Breast epithelium (tissue), 4 donors: Measurements from ENCODE around the gene NDUFC1. TPM values are rescaled to one million over a fixed set of nuclear protein-coding genes. Genes with fewer than 3 reads are reported as not detected.
A peak's percentile ranks its signal among the peaks of the same experiment; 100 is the strongest.
"Not testable (repeated sequence)": the region's sequence is repeated elsewhere in the genome, so short reads cannot be mapped to it uniquely, and the experiment has no call there.

Experiments used
- DNase-seq, 2 donors: peaks; one replicate each; pipeline ENCODE4 v3.0.0-alpha.2; 2019; ENCODE audit warnings: low spot score in 2 of 2
- H3K27ac ChIP-seq, 2 donors: fragments of 200-600 bp; sonication (generic) in 1 of 2; one replicate each; pipeline ENCODE4 v1.5.1; 2016 to 2019; ENCODE audit warnings: mild to moderate bottlenecking in 1 of 2
- H3K27me3 ChIP-seq, 2 donors: fragments of 200-600 bp; sonication (generic) in 1 of 2; one replicate each; pipeline versions ENCODE4 v1.5.1 to v1.6.0; 2017 to 2019; ENCODE audit warnings: control low read depth in 1 of 2, mild to moderate bottlenecking in 1 of 2
- H3K36me3 ChIP-seq: fragments of 200-600 bp; one replicate; pipeline ENCODE4 v1.5.1; 2019
- H3K4me1 ChIP-seq, 2 donors: fragments of 200-600 bp; sonication (generic); one replicate each; pipeline ENCODE4 v1.5.1; 2016 to 2019; ENCODE audit warnings: control low read depth in 1 of 2
- H3K4me3 ChIP-seq, 3 donors: fragments of 200-600 bp; sonication (generic); 1 replicate in 2 of 3; 2 replicates in 1 of 3; pipeline ENCODE4 v1.5.1; 2016 to 2019; ENCODE audit warnings: mild to moderate bottlenecking in 3 of 3, moderate library complexity in 2 of 3
- H3K9me3 ChIP-seq, 2 donors: fragments of 200-600 bp; sonication (generic) in 1 of 2; one replicate each; pipeline ENCODE4 v1.5.1; 2016 to 2019; ENCODE audit warnings: control low read depth in 1 of 2
- POLR2A ChIP-seq: fragments of 450-650 bp; IDR thresholded peaks from one replicate; pipeline ENCODE4 v1.6.1; 2016; ENCODE audit warnings: antibody characterized with exemption, mild to moderate bottlenecking, moderate library complexity
- POLR2AphosphoS5 ChIP-seq, 3 donors: sonication (generic); formaldehyde crosslinking; IDR thresholded peaks; one replicate each; pipeline ENCODE4 v1.6.1; 2017; ENCODE audit warnings: antibody characterized with exemption in 3 of 3
- intact Hi-C: fragments of 100-400 bp; cut with DNase I; formaldehyde crosslinking; loops from one replicate; pipeline ENCODE4 v1.15.1; 2023; ENCODE audit warnings: low total_unique reads
- total RNA-seq, 3 donors: library from RNA; depleted of rRNA; stranded (reverse); fragments of >200 nt; gene quantifications; one replicate each; pipeline ENCODE4 v1.1.0, GENCODE V29; 2016
- TF ChIP-seq, protein P1 (sequence below), 3 donors: fragments of 450-650 bp; IDR thresholded peaks; one replicate each; pipeline ENCODE4 v1.5.1; 2016 to 2017; ENCODE audit warnings: antibody characterized with exemption in 3 of 3, mild to moderate bottlenecking in 3 of 3, moderate library complexity in 3 of 3

The NDUFC1 gene
- total RNA-seq, 3 donors from 2014 or later, result 26.2 to 42.7 (median 35.0) TPM

- H3K9me3 ChIP-seq, result no peaks in the 10 kb centered on the region
- TF ChIP-seq, protein P1, sequence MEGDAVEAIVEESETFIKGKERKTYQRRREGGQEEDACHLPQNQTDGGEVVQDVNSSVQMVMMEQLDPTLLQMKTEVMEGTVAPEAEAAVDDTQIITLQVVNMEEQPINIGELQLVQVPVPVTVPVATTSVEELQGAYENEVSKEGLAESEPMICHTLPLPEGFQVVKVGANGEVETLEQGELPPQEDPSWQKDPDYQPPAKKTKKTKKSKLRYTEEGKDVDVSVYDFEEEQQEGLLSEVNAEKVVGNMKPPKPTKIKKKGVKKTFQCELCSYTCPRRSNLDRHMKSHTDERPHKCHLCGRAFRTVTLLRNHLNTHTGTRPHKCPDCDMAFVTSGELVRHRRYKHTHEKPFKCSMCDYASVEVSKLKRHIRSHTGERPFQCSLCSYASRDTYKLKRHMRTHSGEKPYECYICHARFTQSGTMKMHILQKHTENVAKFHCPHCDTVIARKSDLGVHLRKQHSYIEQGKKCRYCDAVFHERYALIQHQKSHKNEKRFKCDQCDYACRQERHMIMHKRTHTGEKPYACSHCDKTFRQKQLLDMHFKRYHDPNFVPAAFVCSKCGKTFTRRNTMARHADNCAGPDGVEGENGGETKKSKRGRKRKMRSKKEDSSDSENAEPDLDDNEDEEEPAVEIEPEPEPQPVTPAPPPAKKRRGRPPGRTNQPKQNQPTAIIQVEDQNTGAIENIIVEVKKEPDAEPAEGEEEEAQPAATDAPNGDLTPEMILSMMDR (IDR thresholded peaks at IDR 0.05), result no peak
- no peak for TF ChIP-seq POLR2A
- intact Hi-C loops, result no loop called here
- no peak for DNase-seq
- H3K27me3 ChIP-seq, result no peaks in the 10 kb centered on the region
- peak overlapping the region; percentile 19 to 46 (median 30) for H3K4me3 ChIP-seq
- no peak overlapping the region for H3K27ac ChIP-seq
- H3K36me3 ChIP-seq, result no peaks in the 10 kb centered on the region
- H3K4me1 ChIP-seq, result no peaks in the 10 kb centered on the region
Measured at GRCh38 chr4:139266208-139266582, 36.1 kb downstream of the NDUFC1 start.

- Histone ChIP-seq H3K27me3 (no peaks in the 10 kb centered on the region), H3K9me3 (no peaks in the 10 kb centered on the region), H3K36me3 (no peaks in the 10 kb centered on the region), H3K27ac (no peak overlapping the region), H3K4me1 (no peaks in the 10 kb centered on the region), H3K4me3 (no peak overlapping the region)
- TF ChIP-seq, protein P1 (IDR thresholded peaks at IDR 0.05), result no peak
- TF ChIP-seq POLR2AphosphoS5 (IDR thresholded peaks at IDR 0.05) (no peak), POLR2A (no peak)
- intact Hi-C loops, result no loop called here
- no peak for DNase-seq
Measured at GRCh38 chr4:139265654-139266053, 36.6 kb downstream of the NDUFC1 start.

- intact Hi-C loops, result no loop called here
- no peak overlapping the region for H3K4me3 ChIP-seq
- H3K27ac ChIP-seq, result no peak overlapping the region
- TF ChIP-seq, protein P1 (IDR thresholded peaks at IDR 0.05), result no peak
- no peaks in the 10 kb centered on the region for H3K4me1 ChIP-seq
- DNase-seq, result no peak
- H3K27me3 ChIP-seq, result no peaks in the 10 kb centered on the region
- H3K36me3 ChIP-seq, result no peaks in the 10 kb centered on the region
- no peaks in the 10 kb centered on the region for H3K9me3 ChIP-seq
Measured at GRCh38 chr4:139256349-139256748, 45.9 kb downstream of the NDUFC1 start.

- H3K9me3 ChIP-seq, H3K27me3 ChIP-seq, H3K4me1 ChIP-seq, H3K4me3 ChIP-seq, H3K27ac ChIP-seq, DNase-seq, intact Hi-C loops, H3K36me3 ChIP-seq: not testable (repeated sequence)
Measured at GRCh38 chr4:139255581-139255980, 46.7 kb downstream of the NDUFC1 start.

DNA sequence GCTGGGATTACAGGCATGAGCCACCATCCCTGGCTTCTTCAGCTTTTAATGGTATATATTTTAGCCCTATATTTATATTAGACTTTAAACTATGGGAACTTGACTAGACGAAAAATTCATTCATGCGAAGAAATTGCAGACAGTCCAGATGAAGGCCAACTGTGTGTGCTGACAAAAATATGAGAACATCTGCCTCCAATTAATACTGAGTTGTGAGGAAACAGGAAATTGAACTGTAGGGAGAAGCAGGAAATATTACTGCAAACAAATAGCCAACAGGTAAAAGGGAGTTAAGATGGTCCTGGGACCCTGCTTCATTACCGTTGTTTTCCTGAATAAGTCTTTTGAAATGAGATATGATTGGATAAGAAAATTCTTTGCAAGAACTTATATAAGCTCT, 48.6 kb downstream of the NDUFC1 start:
- intact Hi-C loops, result no loop called here
- DNase-seq, result no peak
- no peaks in the 10 kb centered on the region for H3K9me3 ChIP-seq

GRCh38 chr4:139253046-139253445, 49.2 kb downstream of the NDUFC1 start:
- no peaks in the 10 kb centered on the region for H3K4me1 ChIP-seq
- H3K9me3 ChIP-seq, result no peaks in the 10 kb centered on the region
- no peak overlapping the region for H3K27ac ChIP-seq
- no peak for DNase-seq
- no peak overlapping the region for H3K4me3 ChIP-seq
- TF ChIP-seq POLR2A (no peak), POLR2AphosphoS5 (IDR thresholded peaks at IDR 0.05) (no peak)
- TF ChIP-seq, protein P1 (IDR thresholded peaks at IDR 0.05), result no peak
- intact Hi-C loops, result no loop called here
- no peaks in the 10 kb centered on the region for H3K36me3 ChIP-seq
- H3K27me3 ChIP-seq, result no peaks in the 10 kb centered on the region

More for the DNA sequence above, 48.6 kb downstream of the NDUFC1 start:
- Histone ChIP-seq H3K4me1 (no peaks in the 10 kb centered on the region), H3K27ac (no peak overlapping the region), H3K4me3 (no peak overlapping the region), H3K27me3 (no peaks in the 10 kb centered on the region), H3K36me3 (no peaks in the 10 kb centered on the region)
- no peak for TF ChIP-seq POLR2AphosphoS5 (IDR thresholded peaks at IDR 0.05)
- TF ChIP-seq, protein P1 (IDR thresholded peaks at IDR 0.05), result no peak
